Effector memory CD4-positive, alpha-beta T cell (primary cell): ENCODE results near the gene MIB2.

Experiments
- DNase-seq, 3 donors: peaks; one replicate each; pipeline ENCODE4 v3.0.0-alpha.2; 2020
- H3K27ac ChIP-seq: 2 replicates; pipeline ENCODE4 v1.7.0; 2013; ENCODE audit warnings: mild to moderate bottlenecking, low read length, moderate library complexity; ENCODE audit not compliant: insufficient read depth, poor library complexity, severe bottlenecking
- H3K27me3 ChIP-seq: replicated peaks from 2 replicates; pipeline ENCODE4 v1.7.0; 2013; ENCODE audit warnings: mild to moderate bottlenecking, low read length; ENCODE audit not compliant: insufficient read depth, control insufficient read depth, poor library complexity, severe bottlenecking
- H3K36me3 ChIP-seq: 2 replicates; pipeline ENCODE4 v1.7.0; 2013; ENCODE audit warnings: mild to moderate bottlenecking, low read length, moderate library complexity; ENCODE audit not compliant: control insufficient read depth, insufficient read depth
- H3K4me1 ChIP-seq: 2 replicates; pipeline ENCODE4 v1.7.0; 2013; ENCODE audit warnings: low read length, mild to moderate bottlenecking; ENCODE audit not compliant: control insufficient read depth, insufficient read depth, poor library complexity, severe bottlenecking
- H3K4me3 ChIP-seq: 2 replicates; pipeline ENCODE4 v1.7.0; 2013; ENCODE audit warnings: low read length, low read depth, mild to moderate bottlenecking; ENCODE audit not compliant: insufficient read depth, poor library complexity, severe bottlenecking
- H3K9me3 ChIP-seq: 2 replicates; pipeline ENCODE4 v1.7.0; 2013; ENCODE audit warnings: mild to moderate bottlenecking, low read length, moderate library complexity; ENCODE audit not compliant: control insufficient read depth

The MIB2 gene

DNA sequence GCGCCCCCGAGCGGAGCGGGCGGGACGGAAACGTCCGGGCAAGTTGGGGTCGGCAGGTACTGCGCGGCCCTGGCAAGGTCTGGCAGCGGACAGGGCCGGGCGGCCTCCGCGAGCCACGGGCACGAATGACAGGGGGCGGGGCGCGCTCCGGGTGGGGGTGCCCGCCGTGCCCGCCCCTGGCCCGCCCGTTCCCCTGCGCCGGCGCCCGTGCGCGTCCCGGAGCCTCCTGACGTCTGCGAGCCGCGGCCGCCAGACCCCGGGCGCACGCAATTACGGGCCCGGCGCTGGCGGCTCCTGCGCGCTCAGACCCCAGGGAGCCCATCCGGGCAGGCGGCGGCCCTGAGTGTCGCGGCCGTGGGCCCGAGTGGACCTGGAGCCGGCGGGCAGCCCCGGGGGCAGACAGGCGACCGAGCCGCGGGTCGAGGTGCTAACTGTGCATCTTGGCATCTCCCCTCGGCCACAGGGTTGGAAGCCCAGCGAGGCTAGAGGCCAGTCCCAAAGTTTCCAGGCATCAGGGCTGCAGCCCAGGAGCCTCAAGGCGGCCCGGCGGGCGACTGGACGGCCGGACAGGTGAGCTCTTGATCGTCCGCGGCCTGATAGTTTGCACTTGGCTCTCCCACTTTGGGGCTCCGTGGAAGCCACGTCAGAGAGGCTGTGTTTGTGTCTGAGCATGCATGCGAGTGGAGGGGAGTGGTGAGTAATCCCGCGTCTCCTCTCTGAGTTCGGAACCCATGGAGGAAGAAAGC, 918 bp downstream of the MIB2 start:
- Histone ChIP-seq H3K36me3 (no peaks in the 10 kb centered on the region), H3K27me3 (no peaks in the 10 kb centered on the region), H3K9me3 (no peaks in the 10 kb centered on the region), H3K4me3 (peak overlapping the region; percentile 100), H3K4me1 (peaks cover 14% of the 10 kb centered on the region), H3K27ac (peak overlapping the region; percentile 100)
- peak; percentile 21 to 46 (median 23) for DNase-seq

DNA sequence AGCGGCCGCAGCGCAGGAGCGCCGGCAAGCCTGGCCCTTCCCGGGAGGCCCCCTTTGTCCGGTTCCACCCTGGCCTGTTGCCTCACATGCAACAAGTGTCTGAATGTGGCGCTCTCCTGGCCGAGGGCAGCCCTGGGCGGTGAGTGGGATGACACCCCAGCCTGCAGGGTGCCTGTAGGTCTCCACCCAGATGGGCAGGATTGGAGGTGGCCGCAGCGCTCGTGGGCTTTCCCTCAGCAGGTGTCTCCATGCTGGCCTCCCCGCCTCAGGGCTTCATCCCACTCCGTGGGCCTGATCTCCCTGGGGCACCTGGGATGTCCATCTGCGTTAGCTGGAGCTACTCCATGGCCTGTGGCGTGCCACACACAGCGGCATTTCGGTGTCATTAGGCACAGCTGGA, 1.5 kb downstream of the MIB2 start:
- Histone ChIP-seq H3K4me3 (peak overlapping the region; percentile 100), H3K4me1 (peaks cover 14% of the 10 kb centered on the region), H3K36me3 (no peaks in the 10 kb centered on the region), H3K27ac (no peak overlapping the region), H3K9me3 (no peaks in the 10 kb centered on the region), H3K27me3 (no peaks in the 10 kb centered on the region)
- no peak for DNase-seq

GRCh38 chr1:1617516-1617915, 2.2 kb downstream of the MIB2 start:
- no peak for DNase-seq
- H3K4me1 ChIP-seq, result peaks cover 14% of the 10 kb centered on the region
- no peaks in the 10 kb centered on the region for H3K9me3 ChIP-seq
- no peaks in the 10 kb centered on the region for H3K36me3 ChIP-seq
- H3K27ac ChIP-seq, result no peak overlapping the region
- H3K4me3 ChIP-seq, result no peak overlapping the region
- H3K27me3 ChIP-seq, result no peaks in the 10 kb centered on the region

- H3K36me3 ChIP-seq, result no peaks in the 10 kb centered on the region
- H3K4me3 ChIP-seq, result no peak overlapping the region
- H3K27ac ChIP-seq, result no peak overlapping the region
- no peaks in the 10 kb centered on the region for H3K27me3 ChIP-seq
- peaks cover 14% of the 10 kb centered on the region for H3K4me1 ChIP-seq
- no peak for DNase-seq
- H3K9me3 ChIP-seq, result no peaks in the 10 kb centered on the region
Observed at GRCh38 chr1:1617925-1618324, 2.6 kb downstream of the MIB2 start.

GRCh38 chr1:1618396-1619068, 3.2 kb downstream of the MIB2 start:
- H3K27me3 ChIP-seq, result no peaks in the 10 kb centered on the region
- H3K27ac ChIP-seq, result no peak overlapping the region
- H3K9me3 ChIP-seq, result no peaks in the 10 kb centered on the region
- H3K4me3 ChIP-seq, result no peak overlapping the region
- no peak for DNase-seq
- H3K4me1 ChIP-seq, result peaks cover 14% of the 10 kb centered on the region
- H3K36me3 ChIP-seq, result no peaks in the 10 kb centered on the region

DNA sequence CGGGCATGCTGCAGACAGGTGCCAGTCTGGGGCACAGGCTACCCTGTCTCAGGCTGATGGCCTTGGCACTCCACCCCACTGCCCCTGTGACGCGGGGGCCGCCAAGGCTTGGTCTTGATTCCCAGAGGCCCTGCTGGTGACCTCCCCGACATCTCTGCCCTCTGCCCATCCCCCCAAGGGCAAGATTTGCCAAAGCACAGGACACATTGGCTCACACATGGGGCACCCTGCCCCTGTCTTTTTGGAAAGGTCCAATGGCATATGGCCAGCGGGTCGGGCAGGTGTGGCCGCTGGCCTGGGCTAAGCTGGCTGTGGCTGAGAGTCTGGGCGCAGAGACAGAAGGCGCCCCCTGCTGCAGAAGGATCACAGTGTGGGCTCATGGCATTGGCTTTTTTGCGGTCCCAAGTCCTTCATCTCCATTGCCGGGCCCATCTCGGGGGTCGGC, 4.6 kb downstream of the MIB2 start:
- H3K27me3 ChIP-seq, result no peaks in the 10 kb centered on the region
- H3K36me3 ChIP-seq, result no peaks in the 10 kb centered on the region
- no peak for DNase-seq
- H3K27ac ChIP-seq, result no peak overlapping the region
- no peaks in the 10 kb centered on the region for H3K9me3 ChIP-seq
- H3K4me3 ChIP-seq, result no peak overlapping the region
- peaks cover 8% of the 10 kb centered on the region for H3K4me1 ChIP-seq

GRCh38 chr1:1620433-1621139, 5.3 kb downstream of the MIB2 start:
- Histone ChIP-seq H3K36me3 (no peaks in the 10 kb centered on the region), H3K4me1 (peaks cover 8% of the 10 kb centered on the region), H3K27me3 (no peaks in the 10 kb centered on the region), H3K27ac (no peak overlapping the region), H3K9me3 (no peaks in the 10 kb centered on the region), H3K4me3 (no peak overlapping the region)
- DNase-seq, result no peak

DNA sequence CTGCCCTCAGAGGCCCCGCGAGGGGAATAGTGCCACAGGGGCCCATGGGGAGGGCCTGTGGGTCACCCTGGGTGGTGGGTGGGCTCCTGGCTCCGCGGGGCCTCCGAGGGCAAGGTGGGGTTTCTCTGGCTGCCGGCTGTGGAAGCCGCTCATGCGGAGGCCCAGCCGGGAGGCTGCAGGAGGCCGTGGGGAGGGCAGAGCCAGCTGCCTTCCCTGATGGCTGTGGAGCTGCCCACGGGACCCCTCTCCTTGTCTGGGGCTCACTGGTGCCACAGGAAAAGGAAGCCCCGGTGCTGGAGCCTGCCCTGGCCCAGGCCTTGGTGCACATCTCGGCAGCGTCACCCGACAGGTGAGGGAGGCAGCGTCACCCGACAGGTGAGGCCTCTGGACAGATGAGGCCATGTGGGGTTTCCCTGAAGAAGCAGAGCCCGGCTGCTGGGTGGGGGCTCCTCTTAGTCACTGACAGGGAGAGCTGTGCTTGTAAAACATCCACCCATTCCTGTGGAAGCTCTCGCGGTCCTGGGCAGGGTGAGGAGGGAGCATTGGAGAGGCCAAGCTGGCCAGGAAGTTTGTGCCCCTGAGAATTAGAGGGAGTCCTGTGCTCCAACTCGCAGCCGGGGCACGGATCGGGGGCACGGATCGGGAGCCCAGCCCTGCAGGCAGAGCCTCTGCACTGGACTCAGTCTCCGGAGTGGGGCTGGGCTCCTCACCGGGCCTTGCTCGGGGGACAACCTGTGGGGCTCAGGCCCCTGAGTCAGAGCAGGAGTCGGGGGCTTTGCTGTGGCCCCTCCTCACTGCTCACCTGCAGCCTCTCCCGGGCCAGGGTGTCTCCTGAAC, 6.1 kb downstream of the MIB2 start:
- no peak for DNase-seq
- no peak overlapping the region for H3K27ac ChIP-seq

GRCh38 chr1:1622010-1622787, 6.9 kb downstream of the MIB2 start:
- no peak for DNase-seq
- Histone ChIP-seq H3K36me3 (no peaks in the 10 kb centered on the region), H3K27ac (no peak overlapping the region)

More for the DNA sequence above, 6.1 kb downstream of the MIB2 start:
- Histone ChIP-seq H3K27me3 (no peaks in the 10 kb centered on the region), H3K4me3 (no peak overlapping the region), H3K4me1 (peaks cover 6% of the 10 kb centered on the region), H3K36me3 (no peaks in the 10 kb centered on the region), H3K9me3 (no peaks in the 10 kb centered on the region)

More at GRCh38 chr1:1622010-1622787, 6.9 kb downstream of the MIB2 start:
- no peak overlapping the region for H3K4me3 ChIP-seq
- no peaks in the 10 kb centered on the region for H3K9me3 ChIP-seq
- no peaks in the 10 kb centered on the region for H3K4me1 ChIP-seq
- no peaks in the 10 kb centered on the region for H3K27me3 ChIP-seq
